ENCODE measurements around the gene SFPQ.
A peak's percentile ranks its signal among the peaks of the same experiment; 100 is the strongest.
"Not testable (repeated sequence)": the region's sequence is repeated elsewhere in the genome, so short reads cannot be mapped to it uniquely, and the experiment has no call there.

The SFPQ gene

GRCh38 chr1:35187816-35188342, 5.1 kb downstream of the SFPQ start:
- no peak for DNase-seq

GRCh38 chr1:35186239-35186638, 6.7 kb downstream of the SFPQ start:
- DNase-seq, result no peak

GRCh38 chr1:35185200-35185599, 7.7 kb downstream of the SFPQ start:
- no peak for DNase-seq

GRCh38 chr1:35184495-35185199, 8.3 kb downstream of the SFPQ start:
- DNase-seq, result no peak

- no peak for DNase-seq
Measured at GRCh38 chr1:35181790-35182455, 11.0 kb downstream of the SFPQ start.

GRCh38 chr1:35180776-35181374, 12.1 kb downstream of the SFPQ start:
- no peak for DNase-seq

- no peak for DNase-seq
Measured at GRCh38 chr1:35179908-35180307, 13.0 kb downstream of the SFPQ start.

- no peak for DNase-seq
Measured at GRCh38 chr1:35178874-35179380, 14.0 kb downstream of the SFPQ start.

GRCh38 chr1:35178295-35178695, 14.7 kb downstream of the SFPQ start:
- DNase-seq, result no peak

GRCh38 chr1:35177237-35177786, 15.6 kb downstream of the SFPQ start:
- no peak for DNase-seq

- DNase-seq, result no peak
Measured at GRCh38 chr1:35175602-35176001, 17.3 kb downstream of the SFPQ start.

- peak; percentile 64 for DNase-seq
Measured at GRCh38 chr1:35175098-35175576, 17.8 kb downstream of the SFPQ start.

GRCh38 chr1:35173909-35174540, 18.9 kb downstream of the SFPQ start:
- DNase-seq, result no peak

- DNase-seq, result no peak
Measured at GRCh38 chr1:35173491-35173890, 19.5 kb downstream of the SFPQ start.

GRCh38 chr1:35172022-35172421, 20.9 kb downstream of the SFPQ start:
- DNase-seq, result no peak

- no peak for DNase-seq
Measured at GRCh38 chr1:35171579-35171978, 21.4 kb downstream of the SFPQ start.

GRCh38 chr1:35164893-35165292, 28.1 kb downstream of the SFPQ start:
- DNase-seq, result no peak

GRCh38 chr1:35151220-35151619, 41.7 kb downstream of the SFPQ start:
- no peak for DNase-seq

- DNase-seq, result not testable (repeated sequence)
Measured at GRCh38 chr1:35145892-35146549, 46.9 kb downstream of the SFPQ start.

GRCh38 chr1:35143737-35144508, 49.0 kb downstream of the SFPQ start:
- no peak for DNase-seq

GRCh38 chr1:35142728-35143127, 50.2 kb downstream of the SFPQ start:
- not testable (repeated sequence) for DNase-seq

Data from activated CD8-positive, alpha-beta memory T cell treated with anti-CD3 and anti-CD28 coated beads, Interleukin-2, amount 50 U/mL, for 48 hours (primary cell).